ENCODE results near the gene ELK1.
"Not testable (repeated sequence)": the region's sequence is repeated elsewhere in the genome, so short reads cannot be mapped to it uniquely, and the experiment has no call there.

ELK1 gene

GRCh38 chrX:47610511-47610910 is 39.9 kb downstream of the ELK1 start:
- DNase-seq, result no peak

- no peak for DNase-seq
These were observed 42.1 kb downstream of the ELK1 start for GRCh38 chrX:47608130-47608810.

GRCh38 chrX:47607091-47607490 is 43.3 kb downstream of the ELK1 start:
- DNase-seq, result no peak

- no peak for DNase-seq
These were observed 45.3 kb downstream of the ELK1 start for GRCh38 chrX:47605024-47605423.

GRCh38 chrX:47603125-47603524 is 47.2 kb downstream of the ELK1 start:
- not testable (repeated sequence) for DNase-seq

GRCh38 chrX:47597222-47597621 is 53.1 kb downstream of the ELK1 start:
- DNase-seq, result no peak

GRCh38 chrX:47596256-47596655 is 54.1 kb downstream of the ELK1 start:
- DNase-seq, result no peak

GRCh38 chrX:47595716-47596251 is 54.6 kb downstream of the ELK1 start:
- no peak for DNase-seq

GRCh38 chrX:47593522-47593921 is 56.8 kb downstream of the ELK1 start:
- DNase-seq, result no peak

- no peak for DNase-seq
These were observed 59.4 kb downstream of the ELK1 start for GRCh38 chrX:47590984-47591383.

- DNase-seq, result no peak
These were observed 62.2 kb downstream of the ELK1 start for GRCh38 chrX:47587906-47588735.

GRCh38 chrX:47587091-47587891 is 63.1 kb downstream of the ELK1 start:
- DNase-seq, result no peak

- no peak for DNase-seq
These were observed 64.1 kb downstream of the ELK1 start for GRCh38 chrX:47586043-47586787.
